Effector CD8-positive, alpha-beta T cell (primary cell): Measurements from ENCODE around the gene RALGAPB.

Experiments
- DNase-seq: peaks from one replicate; lab custom pipeline; 2025; lab: John Stamatoyannopoulos, UW

The RALGAPB gene

GRCh38 chr20:38548356-38549083 lies 75.9 kb downstream of the RALGAPB start:
- DNase-seq: no peak

GRCh38 chr20:38550274-38550673 lies 77.6 kb downstream of the RALGAPB start:
- DNase-seq: no peak

- no peak for DNase-seq
Measured at GRCh38 chr20:38551056-38551626, 78.5 kb downstream of the RALGAPB start.

- no peak for DNase-seq
Measured at GRCh38 chr20:38554986-38555385, 82.3 kb downstream of the RALGAPB start.

- no peak for DNase-seq
Measured at GRCh38 chr20:38555395-38555794, 82.8 kb downstream of the RALGAPB start.

GRCh38 chr20:38557174-38557573 lies 84.5 kb downstream of the RALGAPB start:
- DNase-seq: no peak

- DNase-seq: no peak
Measured at GRCh38 chr20:38558596-38559360, 86.1 kb downstream of the RALGAPB start.

GRCh38 chr20:38559764-38560163 lies 87.1 kb downstream of the RALGAPB start:
- no peak for DNase-seq

- no peak for DNase-seq
Measured at GRCh38 chr20:38563802-38564431, 91.3 kb downstream of the RALGAPB start.

GRCh38 chr20:38564680-38565079 lies 92.0 kb downstream of the RALGAPB start:
- no peak for DNase-seq

GRCh38 chr20:38566036-38566598 lies 93.5 kb downstream of the RALGAPB start:
- DNase-seq: no peak

- no peak for DNase-seq
Measured at GRCh38 chr20:38569747-38570525, 97.3 kb downstream of the RALGAPB start.

- no peak for DNase-seq
Measured at GRCh38 chr20:38573413-38573812, 100.8 kb downstream of the RALGAPB start.

- DNase-seq: no peak
Measured at GRCh38 chr20:38579219-38579910, 106.7 kb downstream of the RALGAPB start.

GRCh38 chr20:38579921-38580320 lies 107.3 kb downstream of the RALGAPB start:
- DNase-seq: no peak

- no peak for DNase-seq
Measured at GRCh38 chr20:38581013-38581412, 108.4 kb downstream of the RALGAPB start, which contains the start of gene ADIG. ADIG (plus strand) TSS chr20:38581197; CDS start chr20:38581251, 54 bp downstream.

- no peak for DNase-seq
Measured at GRCh38 chr20:38581830-38582358, 109.3 kb downstream of the RALGAPB start.

- DNase-seq: no peak
Measured at GRCh38 chr20:38583306-38583705, 110.7 kb downstream of the RALGAPB start.

- no peak for DNase-seq
Measured at GRCh38 chr20:38584099-38584763, 111.6 kb downstream of the RALGAPB start.
